NCI-H2227 (cell line): ENCODE results near the gene PTPN4.
"Not testable (repeated sequence)": the region's sequence is repeated elsewhere in the genome, so short reads cannot be mapped to it uniquely, and the experiment has no call there.

Source experiments
- DNase-seq: peaks from one replicate; lab custom pipeline; 2025; ENCODE audit not compliant: unreplicated experiment; lab: John Stamatoyannopoulos, UW

PTPN4 gene

DNA sequence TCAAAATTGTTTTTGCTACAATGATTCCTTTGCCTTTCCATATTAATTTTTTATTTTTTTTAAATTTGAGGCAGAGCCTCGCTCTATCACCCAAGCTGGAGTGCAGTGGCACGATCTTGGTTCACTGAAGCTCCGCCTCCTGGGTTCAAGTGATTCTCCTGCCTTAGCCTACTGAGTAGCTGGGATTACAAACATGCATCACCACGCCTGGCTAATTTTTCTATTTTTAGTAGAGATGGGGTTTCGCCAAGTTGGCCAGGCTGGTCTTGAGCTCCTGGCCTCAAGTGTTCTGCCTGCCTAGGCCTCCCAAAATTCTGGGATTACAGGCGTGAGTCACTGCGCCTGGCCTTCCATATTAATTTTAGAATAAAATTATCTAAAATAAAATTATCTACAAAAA lies 41.3 kb downstream of the PTPN4 start:
- DNase-seq = no peak

DNA sequence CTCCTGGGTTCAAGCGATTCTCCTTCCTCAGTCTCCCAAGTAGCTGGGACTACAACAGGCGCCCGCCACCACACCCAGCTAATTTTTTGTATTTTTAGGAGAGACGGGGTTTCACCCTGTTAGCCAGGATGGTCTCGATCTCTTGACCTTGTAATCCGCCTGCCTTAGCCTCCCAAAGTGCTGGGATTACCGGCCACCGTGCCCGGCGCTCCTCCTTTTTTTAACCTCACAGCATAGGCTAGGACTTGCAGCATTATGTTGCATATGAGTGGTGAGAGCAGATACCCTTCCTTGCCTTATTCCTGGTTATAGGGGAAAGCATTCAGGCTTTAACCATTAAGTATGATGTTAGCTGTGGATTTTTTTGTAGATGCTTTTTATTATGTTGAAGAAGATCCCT lies 42.3 kb downstream of the PTPN4 start:
- not testable (repeated sequence) for DNase-seq

GRCh38 chr2:119803101-119803500 lies 43.4 kb downstream of the PTPN4 start:
- DNase-seq = no peak

DNA sequence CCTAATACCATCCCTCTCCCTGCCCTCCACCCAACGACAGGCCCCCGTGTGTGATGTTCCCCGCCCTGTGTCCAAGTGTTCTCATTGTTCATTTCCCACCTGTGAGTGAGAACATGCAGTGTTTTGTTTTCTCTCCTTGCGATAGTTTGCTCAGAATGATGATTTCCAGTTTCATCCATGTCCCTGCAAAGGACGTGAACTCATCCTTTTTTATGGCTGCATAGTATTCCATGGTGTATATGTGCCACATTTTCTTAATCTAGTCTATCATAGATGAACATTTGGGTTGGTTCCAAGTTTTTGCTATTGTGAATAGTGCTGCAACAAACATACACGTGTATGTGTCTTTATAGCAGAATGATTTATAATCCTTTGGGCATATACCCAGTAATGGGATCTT lies 44.7 kb downstream of the PTPN4 start:
- not testable (repeated sequence) for DNase-seq

DNA sequence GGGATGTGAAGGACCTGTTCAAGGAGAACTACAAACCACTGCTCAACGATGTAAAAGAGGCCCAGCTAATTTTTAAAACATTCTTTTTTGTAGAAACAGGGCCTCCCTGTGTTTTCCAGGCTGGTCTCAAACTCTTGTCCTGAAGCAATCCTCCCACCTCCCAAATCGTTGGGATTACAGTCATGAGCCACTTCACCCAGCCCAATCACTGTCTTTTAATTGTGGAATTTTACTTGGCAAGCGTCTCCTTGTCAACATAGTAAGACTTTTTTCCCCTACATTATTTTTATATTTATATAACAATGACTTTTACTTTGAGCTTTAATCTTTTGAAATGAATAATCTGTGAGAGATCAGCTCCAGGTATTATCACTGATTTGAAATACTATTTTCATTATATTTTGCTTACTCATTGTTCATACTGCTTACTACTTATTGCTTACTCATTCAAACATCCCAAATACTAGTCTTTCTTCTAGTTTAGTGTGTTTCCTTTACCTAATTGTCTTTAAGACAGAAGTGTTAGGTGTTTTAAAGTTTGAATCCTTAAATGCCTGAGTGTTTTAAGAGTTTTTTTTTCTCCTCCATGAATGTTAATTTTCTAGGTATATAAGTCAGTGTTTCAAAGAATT lies 48.9 kb downstream of the PTPN4 start:
- DNase-seq = no peak

- DNase-seq = no peak
Measured at GRCh38 chr2:119809339-119810048, 49.8 kb downstream of the PTPN4 start.

GRCh38 chr2:119810049-119810630 lies 50.4 kb downstream of the PTPN4 start:
- no peak for DNase-seq

DNA sequence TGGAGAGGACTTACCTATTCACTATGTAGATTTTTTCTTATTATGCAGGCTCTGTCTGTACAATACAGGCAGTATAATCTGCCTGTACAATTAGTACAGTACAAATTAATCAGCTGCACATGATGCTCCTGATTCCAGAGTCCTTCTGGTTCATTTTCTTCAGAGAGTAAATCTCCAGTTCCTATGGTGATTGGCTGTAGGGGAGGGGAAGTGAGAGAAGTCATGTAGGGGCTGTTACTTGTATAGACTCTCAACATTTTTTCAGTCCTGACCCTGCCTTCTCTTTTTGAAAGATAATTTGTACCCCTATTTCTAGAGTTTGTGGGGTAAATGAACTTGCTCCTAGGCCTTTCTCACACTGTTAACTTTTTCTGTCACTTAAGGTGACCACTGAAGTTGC lies 54.5 kb downstream of the PTPN4 start:
- DNase-seq = no peak

DNA sequence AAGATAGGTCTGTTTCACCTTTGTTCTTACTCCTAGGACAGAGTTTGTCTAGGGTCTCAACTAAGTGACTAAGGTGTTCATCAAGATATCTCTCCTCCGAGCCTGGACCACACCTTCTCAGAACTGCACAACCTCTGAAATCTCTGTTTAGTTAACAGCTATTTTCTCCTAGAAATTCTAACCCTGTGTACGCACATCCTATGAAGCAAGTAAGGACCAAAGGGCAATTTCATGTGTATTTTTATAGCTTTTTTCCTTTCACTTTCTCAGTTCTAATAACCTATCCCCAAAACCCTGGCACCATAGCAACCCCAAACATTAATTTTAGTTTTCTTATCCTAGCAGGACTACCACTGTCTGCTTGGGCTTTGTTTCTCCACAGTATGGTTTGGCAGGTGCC lies 59.1 kb downstream of the PTPN4 start:
- DNase-seq = no peak

- DNase-seq = no peak
Measured at GRCh38 chr2:119819846-119820245, 60.1 kb downstream of the PTPN4 start.

- DNase-seq = peak; percentile 20
Measured at GRCh38 chr2:119820275-119820674, 60.6 kb downstream of the PTPN4 start.

- no peak for DNase-seq
Measured at GRCh38 chr2:119821266-119821665, 61.5 kb downstream of the PTPN4 start.

- DNase-seq = peak; percentile 3
Measured at GRCh38 chr2:119823734-119824334, 64.1 kb downstream of the PTPN4 start.

DNA sequence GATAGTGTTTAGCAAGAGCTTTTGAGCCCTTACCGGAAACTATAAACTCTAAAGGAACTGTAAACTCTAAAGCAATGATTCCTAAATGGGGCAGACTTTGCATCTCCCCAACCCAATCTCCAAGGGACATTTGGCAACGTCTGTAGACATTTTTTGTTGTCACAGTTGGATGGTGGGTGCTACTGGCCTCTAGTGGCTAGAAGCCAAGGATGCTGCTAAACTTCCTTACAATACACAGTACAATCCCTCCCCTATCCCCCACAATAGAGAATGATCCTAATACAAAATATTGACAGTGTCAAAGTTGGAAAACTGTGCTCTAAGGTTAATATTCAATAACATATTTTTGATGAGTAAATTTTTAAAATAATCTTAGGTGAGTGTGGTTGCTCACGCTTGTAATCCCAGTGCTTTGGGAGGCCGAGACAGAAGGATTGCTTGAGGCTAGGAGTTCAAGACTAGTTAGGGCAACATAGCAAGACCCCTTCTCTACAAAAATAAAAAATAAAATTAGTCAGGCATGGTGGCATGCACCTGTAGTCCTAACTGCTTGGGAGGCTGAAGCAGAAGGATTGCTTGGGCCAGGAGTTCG lies 66.7 kb downstream of the PTPN4 start:
- DNase-seq = peak; percentile 42

- no peak for DNase-seq
Measured at GRCh38 chr2:119827866-119828507, 68.3 kb downstream of the PTPN4 start.

GRCh38 chr2:119836455-119837142 lies 76.9 kb downstream of the PTPN4 start:
- no peak for DNase-seq

- DNase-seq = no peak
Measured at GRCh38 chr2:119837350-119837749, 77.6 kb downstream of the PTPN4 start.

DNA sequence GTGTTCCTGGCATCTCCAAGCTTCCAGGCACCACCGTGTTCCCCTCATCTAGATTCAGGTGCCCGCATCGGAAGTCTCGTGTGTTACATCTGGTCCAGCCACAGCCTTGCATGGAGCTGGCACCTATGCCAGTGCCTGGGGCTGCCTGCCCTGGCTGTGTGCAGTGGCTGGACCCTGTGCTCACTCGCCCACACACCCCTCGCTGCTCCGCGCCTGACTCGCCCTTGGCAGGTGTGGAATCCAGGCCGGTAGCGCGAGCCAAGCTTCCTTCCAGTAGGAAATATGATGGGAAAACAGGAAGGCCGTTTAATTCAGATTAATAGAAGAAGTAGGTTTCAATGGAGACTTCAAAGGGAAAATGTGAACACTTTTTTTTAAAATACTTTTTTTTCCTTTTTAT lies 78.0 kb downstream of the PTPN4 start:
- DNase-seq = no peak

- DNase-seq = no peak
Measured at GRCh38 chr2:119838179-119838578, 78.5 kb downstream of the PTPN4 start.

DNA sequence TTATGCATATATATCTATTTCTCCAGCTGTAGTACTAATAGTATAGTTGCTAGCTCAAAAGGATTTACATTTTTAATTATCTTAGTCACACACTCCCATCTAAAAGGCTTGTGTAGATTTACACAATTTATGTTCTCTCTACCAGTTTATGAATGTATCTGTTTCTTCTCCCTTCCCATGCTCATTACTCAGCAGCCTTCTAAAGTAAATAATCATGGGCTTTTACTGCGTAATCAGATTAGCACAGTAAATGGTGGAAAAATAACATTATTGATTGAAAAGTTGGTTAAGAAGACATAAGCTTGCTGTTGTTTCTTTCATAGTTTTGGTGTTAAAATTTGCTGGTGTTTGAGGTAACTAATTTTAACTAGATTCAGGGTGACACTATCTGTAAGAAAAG lies 81.8 kb downstream of the PTPN4 start:
- no peak for DNase-seq

DNA sequence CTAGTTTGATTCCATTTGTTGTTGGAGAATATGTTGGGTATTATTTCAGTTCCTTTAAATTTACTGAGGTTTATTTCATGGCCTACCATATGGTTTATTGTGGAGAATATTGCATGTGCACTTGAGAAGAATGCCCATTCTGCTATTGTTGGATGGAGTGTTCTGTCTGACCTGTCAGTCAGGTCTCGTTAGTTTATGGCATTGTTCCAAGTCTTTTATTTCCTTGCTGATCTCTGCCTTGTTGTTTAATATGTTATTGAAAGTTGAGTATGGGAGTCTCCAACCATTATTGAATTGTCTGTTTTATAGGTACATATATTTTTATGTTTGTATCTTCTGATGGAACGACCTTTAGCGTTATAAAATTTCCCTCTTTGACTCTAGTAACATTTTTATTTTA lies 86.3 kb downstream of the PTPN4 start:
- no peak for DNase-seq
